Stimulated activated CD8-positive, alpha-beta memory T cell treated with anti-CD3 and anti-CD28 coated beads, Interleukin-12 subunit alpha, Interleukin-12 subunit beta, amount 100 ng/mL, for 4 hours (primary cell): ENCODE data around the gene WDR1.

Experiments used
- DNase-seq: peaks from one replicate; pipeline ENCODE4 v3.0.0-alpha.2; 2020; ENCODE audit warnings: low read depth

Gene WDR1

DNA sequence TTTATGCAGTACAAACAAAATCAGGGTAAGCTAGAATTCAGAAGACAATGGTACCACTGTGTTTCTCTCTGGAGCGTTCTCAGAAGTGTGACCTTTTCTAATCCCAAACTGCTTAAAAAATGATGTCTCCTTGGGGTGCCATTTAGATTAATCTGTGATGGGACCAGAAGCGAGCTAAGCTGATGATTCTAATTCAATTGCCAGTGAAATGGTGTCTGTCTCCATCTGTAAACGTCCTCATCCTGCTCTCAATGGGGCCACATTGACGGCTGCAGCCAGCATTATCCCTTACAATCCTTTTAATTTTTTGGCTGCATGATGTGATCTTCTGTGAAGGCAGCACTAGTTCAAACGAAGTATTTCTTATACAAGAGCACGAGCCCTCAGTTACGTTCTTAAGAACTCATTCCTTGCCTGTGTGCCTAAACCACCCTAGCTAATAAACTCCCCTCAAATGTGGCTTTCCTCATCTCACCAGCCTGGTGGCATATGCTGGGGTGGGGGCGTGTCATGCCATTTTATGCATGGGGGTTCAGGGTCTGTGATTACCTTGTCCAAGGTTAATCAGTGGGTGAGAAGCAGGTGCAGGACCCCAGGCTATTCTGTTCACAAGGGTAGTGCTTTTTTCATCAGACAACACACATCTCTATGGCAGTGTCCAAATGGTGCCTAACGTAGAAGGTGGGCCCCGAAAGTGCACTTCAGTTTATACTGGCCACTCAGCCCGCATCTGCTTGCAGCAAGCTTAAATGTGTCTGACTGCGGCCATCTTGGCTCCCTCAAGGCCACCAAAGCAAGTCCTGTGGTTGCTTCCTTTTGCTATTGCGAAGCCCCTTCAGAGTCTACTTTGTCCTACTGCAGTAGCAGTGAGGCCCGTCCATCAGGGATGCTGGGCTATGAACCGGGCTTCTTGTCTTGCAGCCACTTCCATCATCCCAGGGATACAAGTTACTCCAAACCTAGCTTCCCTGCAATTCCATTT lies 49.6 kb downstream of the WDR1 start:
- DNase-seq, result no peak

DNA sequence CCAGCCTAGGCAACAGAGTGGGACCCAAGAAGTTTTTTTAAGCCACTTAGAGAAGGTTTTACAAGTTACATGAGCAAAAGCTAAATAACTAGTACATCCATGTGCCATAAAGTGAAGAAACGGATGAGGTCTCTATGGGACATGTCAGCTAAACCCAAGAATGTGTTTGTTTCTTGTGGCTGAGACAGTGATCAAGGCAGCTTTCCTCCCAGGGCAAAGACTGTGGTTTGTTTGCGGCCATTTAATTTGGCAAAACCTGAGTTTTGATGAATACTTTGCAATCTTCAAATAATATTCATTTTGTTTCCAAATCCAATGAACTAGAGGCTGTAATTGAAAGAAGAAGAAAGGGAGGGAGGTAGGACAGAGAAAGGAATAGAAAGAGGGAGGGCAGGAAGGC lies 50.4 kb downstream of the WDR1 start:
- no peak for DNase-seq

DNA sequence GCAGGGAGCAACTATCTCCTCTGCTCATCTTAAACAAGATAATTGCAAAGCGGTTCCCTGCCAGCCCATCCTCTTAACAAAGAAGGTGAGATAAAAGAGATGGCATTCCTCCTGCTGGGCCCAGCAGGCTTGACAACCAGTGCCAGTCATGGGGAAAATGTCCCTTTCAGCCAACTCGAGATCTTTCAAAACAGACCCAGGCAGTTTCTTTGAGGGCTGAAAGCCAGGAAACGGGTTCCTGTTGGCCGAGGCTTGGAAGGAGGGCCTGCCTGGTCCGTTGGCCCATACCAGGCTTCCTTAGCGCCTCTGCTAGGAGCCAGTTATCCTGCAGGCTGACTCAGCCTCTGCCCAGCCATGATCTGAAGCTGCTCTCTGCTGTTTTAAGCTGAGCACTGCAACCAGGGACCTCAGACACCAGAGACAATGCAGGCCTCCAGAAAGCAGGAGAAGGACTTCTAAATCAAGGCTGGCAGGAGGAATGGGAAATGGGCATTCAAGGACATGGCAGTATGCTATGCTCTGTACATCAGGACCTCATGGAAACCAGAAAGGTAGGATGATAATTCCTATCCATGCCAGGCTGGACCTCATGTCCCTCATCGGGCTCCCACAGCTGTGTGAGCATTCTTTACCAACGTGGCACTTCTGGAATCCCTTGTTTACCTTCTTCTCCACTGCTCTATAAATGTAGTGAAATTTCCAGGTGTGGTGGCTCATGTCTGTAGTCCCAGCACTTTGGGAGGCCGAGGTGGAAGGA lies 52.9 kb downstream of the WDR1 start:
- no peak for DNase-seq

DNA sequence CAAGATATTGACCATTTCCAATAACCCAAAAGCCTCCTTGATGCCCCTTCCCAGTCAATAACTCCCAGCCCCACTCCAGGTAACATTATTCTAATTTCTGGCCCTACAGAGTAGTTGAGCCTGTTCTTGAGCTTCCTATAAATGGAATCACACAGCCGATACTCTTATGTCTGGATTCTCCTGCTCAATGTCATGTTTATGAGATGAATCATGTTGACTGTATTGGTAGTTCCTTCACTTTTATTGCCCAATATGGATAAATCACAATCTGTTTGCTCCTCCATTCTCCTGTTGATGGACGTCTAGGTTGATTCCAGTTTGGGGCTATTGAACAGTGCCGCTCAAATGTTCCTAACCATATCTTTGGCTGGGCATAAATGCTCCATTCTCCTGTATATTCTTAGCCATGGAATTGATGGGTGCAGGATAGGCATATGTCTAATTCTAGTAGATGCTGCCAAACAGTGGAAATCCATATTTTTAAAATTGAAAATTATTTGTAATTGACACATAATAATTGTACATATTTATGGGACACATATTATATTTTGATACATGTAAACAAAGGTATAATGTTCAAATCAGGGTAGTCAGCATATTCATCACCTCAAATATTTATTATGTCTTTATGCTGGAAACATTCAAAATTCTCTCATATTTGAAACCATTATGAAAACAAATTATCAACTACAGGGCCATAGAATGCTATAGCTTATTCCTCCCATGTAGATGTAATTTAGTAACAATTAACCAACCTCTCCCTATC lies 54.8 kb downstream of the WDR1 start:
- DNase-seq, result no peak

DNA sequence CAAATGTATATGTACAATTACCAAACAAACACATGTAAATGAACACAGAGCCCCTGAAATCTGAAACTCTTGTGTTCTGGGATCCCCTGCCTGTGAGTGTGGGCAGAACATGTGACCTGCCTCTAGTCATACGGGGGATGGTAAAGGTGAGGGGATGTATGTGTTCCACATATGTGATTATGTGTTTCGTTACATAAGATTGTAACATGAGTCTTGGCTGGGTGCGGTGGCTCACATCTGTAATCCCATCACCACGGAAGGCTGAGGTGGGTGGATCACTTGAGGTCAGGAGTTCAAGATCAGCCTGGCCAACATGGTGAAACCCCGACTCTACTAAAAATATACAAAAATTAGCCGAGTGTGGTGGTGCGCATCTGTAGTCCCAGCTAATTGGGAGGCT lies 58.2 kb downstream of the WDR1 start:
- no peak for DNase-seq

DNA sequence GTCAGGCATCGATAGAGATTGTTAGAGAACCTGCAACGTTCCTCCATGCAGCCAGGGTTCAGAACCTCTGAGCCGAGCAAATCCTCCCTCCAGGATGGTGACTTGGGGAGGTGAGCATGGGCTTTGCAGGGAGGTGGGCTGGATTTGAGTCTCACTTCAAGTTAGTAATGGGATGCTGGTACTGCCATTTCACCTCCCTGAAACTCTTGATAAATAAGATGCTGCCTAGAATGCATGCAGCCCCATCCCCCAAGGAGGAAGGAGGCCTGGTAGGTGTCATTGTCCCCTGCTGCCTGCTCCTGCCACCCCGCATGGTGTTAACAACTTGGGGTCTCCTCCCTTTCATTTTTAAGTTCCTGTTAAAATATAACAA lies 59.6 kb downstream of the WDR1 start:
- DNase-seq, result no peak

DNA sequence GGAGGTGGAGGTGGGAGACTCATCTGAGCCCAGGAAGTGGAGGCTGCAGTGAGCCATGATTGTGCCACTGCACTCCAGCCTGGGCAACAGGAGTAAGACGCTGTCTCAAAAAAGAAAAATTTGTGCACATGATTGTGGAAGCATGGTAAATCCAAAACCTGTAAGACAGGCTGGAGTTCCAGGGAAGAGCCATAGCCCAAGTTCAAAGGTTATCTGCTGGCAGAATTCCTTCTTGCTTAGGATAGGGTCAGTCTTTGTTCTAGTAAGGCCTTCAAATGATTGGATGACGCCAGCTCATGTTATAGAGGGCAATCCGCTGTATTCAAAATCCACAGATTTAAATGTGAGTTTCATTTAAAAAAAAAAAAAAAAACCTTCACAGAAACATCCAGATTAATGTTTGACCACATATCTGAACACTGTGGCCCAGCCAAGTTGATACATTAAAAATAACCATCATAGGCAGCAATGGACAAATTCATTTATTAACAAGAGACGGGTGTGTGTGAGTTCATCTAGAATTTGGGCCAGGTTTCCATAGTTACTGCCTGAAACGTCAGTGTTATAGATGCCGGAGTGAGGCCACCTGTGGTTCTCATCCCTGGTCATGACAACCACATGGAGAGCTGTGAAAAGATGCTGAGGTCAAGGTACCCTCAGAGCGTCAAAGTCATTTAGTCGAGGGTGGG lies 60.1 kb downstream of the WDR1 start:
- no peak for DNase-seq

DNA sequence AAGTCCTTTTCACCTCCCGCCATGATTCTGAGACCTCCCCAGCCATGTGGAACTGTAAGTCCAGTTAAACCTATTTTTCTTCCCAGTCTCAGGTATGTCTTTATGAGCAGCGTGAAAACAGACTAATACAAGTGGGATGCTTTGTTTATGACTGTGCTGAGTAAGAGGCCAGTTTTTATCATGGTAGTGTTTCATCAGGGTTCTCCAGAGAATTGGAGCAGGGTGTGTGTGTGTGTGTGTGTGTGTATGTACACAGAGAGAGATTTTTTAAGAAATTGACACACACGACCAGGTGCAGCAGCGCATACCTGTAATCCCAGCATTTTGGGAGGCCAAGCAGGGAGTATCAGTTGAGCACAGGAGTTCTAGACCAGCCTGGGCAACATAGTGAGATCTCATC lies 60.7 kb downstream of the WDR1 start:
- no peak for DNase-seq

DNA sequence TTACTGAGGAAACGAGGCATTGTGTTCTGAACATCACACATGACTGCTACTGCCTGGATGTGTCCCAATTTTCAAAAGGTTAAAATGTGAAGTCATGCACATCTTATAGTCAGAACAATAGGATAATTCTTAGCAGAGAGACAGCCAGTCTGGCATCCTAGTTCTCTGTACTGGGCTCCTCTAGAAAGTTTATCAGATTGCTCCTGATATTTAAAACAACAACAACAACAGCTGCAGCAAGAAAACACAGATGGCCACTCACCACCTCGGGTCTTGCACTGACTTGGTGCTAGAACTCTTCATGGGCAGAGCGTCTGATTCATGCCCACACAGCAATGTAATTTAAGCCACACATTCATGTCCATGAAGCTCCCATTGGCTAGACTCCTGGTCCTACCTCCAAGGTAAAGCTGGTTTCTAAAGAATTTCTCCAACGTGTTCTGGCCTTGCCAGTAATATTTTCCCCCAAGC lies 62.0 kb downstream of the WDR1 start:
- no peak for DNase-seq

DNA sequence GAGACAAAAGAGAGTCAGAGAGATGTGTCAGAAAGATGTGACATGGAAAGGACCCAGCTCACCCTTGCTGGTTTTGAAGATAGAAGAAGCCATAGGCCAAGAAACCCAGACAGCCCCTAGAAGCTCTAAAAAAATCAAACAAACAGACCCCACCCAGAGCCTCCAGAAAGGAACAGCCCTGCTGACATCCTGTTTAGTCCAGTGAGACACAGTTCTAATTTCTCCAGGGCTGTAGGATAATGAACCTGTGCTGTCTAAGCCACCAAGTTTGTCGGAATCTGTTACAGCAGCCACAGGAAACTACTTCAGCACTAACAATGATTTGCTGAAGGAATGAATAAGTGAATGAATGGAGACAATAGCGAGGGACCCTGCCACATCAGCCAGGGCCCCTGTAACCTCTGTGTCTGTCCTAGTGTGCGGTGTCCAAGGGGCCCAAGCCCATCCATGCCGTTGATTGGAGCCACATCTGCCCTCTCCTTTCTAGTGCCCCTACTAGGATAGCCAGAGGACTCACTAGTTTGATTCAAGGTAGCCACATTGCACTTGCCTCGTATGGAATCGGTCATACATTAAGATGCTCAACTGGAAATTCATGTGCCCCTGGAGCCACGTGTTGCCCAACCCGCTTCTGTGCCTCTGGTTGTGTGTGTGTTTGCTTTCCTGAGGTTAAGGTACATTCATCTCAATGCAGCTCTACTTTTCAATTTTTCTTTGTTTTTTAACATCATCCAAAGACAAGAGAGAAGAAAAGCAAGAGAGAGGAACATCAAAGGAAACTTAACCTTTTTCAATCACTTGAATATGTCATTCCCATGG lies 62.8 kb downstream of the WDR1 start:
- no peak for DNase-seq

DNA sequence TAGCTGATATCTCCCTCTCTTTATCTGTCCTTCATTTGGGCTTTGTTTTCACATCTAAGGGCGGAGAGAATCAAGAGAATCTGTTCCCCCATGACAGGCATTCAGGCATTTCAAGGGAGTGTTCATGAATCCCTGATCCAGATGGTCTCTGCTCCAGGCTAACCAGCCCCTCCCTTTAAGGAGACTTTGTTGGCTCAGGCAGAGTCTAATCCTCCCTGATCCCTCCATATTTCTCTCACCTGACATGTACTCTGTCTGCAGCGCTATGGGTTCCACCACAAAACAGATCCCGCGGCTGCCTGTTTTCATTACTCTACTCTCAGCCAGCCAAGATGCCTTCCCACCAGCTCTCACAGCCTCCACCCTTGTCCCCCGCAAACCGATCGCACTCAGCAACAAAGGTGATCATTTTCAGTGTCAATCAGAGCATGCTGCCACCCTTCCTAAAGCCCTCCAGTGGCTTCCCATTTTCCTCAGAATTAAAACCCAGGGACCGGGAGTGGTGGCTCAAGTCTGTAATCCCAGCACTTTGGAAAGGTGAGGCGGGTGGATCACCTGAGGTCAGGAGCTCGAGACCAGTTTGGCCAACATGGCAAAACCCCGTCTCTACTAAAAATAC lies 65.0 kb downstream of the WDR1 start:
- no peak for DNase-seq

DNA sequence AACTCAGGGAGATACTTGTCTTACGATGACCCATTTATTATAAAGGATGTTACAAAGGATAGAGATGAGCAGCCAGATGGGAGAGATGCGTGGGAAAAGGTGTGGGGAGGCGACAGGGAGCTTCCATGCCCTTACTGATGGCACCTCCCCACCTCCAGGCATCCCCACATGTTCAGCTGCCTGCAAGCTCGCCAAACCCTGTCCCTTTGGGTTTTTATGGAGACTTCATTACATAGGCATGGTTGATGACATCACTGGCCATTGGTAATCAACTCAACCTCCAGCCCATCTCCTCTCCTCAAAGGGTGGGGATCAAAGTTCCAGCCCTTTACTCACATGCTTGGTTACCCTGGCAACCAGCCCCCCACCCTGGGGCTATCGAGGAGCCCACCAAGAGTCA lies 65.9 kb downstream of the WDR1 start:
- DNase-seq, result no peak

DNA sequence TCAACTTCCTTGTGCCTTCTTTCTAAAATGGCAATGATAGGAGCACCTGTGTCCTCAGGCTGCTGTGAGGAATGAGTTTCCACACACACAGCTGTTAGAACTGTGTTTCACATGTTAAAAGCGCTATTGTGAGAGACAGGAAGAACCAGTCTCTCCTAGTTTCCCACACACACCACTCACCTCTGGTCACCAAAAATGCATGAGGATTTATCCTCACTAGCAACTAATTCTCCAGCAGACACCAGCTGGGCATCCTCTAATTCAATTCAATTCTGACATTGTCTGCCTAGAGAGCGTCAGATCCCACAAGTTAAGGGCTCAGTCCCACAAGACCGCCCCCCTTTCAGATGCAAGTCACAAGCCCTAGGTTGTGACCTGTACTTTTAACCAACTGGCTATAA lies 66.3 kb downstream of the WDR1 start:
- DNase-seq, result no peak

DNA sequence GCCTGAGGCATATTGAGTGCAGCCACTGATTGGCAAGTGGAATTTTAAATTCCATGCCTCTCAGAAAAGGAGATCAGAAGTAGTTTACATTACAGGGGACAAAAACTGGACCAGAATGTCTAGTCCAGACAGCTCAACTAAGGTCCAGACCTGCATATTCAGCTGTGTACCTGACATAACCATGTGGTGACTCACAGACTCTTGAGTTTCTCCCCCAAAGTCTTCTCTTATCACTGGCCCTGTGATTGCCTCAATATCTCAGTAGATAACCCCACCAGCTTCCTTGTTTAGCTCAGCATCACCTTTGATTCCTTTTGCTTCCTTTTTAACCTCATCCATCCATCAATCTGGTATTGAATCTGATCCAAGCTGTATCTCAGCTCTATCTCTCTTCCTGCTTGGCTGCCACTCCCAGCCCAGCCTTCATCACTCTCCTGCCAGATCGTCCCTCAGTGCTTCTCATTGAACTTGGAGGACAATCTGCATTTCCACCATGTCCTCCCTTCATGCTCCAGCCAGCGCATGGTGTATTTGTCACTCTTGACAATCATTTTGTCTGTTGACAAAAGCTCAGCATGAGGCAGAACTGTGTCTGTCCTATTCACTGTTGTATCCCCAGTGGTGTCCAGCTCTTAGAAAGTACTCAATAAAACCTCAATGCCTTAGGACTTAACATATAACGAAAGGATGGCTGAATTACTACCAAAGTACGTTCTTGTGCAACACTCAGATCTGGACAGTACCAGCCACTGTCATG lies 67.5 kb downstream of the WDR1 start:
- no peak for DNase-seq

DNA sequence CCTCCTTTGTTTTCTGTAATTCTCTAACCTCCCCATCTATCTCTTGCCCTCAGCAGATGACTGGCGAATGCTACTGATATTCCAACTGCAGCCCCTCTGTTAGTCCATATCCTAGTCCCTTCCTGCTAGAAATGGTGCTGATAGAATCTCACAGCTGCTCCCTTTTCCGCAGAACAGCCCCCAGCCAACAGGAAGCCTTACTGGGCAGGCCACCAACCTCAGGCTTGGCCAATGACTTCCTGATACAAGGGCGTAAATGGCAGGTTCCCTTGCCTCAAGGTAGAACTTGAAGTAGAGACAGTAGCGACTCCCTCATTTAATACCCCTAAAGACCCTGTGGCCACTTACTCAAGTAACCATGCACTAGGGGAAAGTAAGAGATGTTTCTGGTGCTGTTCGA lies 68.6 kb downstream of the WDR1 start:
- DNase-seq, result no peak

DNA sequence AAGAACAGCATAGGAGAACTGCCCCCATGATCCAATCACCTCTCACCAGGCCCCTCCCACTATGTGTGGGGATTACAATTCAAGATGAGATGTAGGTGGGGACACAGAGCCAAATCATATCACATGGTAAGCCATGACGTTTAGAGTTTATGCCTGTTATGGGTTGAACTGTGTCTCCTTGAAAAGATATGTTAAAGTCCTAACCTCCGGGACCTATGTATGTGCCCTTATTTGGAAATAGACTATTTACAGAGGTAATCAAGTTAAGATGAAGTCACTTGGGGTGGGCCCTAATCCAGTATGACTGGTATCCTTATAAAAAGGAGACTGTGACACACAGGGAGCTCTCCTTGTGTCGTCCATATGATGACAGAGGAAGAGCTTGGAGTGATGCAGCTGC lies 70.1 kb downstream of the WDR1 start:
- no peak for DNase-seq

DNA sequence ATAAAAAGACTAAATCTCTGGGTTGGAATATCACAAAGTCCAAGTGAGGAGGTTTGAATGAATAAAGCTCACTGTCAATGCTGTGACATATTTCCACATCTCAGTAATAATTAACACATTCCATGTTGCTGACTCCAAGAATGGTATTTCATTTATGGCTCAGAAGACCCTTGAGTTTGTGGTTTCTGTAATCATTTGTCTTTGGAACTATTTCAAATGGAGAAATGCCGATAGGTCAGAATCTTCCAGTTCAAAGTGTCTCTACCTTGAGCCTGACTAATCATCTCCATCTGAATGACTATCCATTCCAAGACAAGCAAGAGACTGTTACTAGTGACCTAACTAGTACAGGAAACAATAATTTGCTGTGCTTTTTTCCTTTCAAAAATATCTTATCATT lies 71.1 kb downstream of the WDR1 start:
- DNase-seq, result no peak

DNA sequence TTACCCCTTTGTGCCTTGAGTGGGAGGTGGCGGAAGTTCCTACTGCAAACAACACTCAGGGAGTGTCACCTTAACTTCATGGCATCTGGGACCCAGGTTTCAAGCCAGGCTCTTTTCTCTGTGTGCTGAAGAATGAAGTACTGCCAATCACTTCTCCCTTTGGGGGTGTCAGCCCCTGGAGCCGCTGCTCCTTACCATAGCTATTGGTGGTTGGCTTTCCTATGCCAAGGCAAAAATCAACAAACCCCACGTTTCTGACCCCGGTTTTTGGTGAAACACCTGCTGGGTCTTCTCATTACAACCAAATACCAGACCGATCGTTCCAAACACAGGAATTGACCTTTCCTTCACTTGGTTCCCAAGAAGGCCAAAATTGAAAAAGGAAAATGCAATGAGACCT lies 75.6 kb downstream of the WDR1 start:
- DNase-seq, result no peak

DNA sequence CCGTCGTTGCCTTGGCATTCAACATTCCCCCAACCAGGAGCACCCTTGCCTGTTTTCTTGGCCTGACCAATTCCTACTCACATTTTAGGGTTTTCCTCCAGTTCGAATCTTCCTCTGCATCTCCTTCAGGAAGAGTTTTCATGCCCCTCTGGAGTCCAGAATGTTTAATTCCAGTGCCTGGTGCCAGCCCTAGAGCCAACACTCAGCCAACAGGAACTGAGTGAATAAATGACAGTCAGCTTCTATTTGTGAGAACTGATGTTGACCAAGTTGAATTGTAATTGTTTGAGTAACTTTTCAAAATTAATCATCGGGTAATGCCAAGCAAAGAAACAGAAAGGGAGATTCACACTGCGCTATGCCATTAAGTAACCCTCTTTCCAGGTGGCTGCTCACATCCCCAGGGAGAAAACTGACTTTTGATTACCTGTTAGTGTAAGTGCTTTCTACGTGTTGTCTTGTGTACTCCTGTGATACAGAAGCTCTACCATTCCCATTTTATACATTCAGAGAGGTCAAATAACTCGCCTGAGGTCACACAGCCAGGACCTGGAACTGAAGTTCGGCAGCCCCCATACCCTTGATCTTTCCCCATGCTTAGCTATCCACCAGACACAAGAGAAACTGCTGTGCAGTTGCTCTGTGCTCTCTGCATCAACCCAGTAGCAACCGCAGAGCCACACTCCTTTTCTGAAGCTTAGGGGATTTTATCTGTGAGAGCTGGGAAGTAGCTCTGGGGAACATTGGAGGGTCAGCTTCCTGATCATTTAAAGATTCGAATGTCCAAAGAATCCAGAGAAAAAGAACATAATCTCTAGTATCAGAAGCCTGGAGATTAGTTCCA lies 76.3 kb downstream of the WDR1 start:
- no peak for DNase-seq
